GM18511 (cell line): Measurements from ENCODE around the gene ACY1.

Experiments
- ATAC-seq: cut with Tn5 transposase; IDR thresholded peaks from one replicate; pipeline ENCODE4 v1.9.1; 2021; ENCODE audit warnings: mild to moderate bottlenecking, moderate library complexity; ENCODE audit not compliant: unreplicated experiment

Gene ACY1

GRCh38 chr3:51945926-51946705, 37.2 kb upstream of the ACY1 start:
- ATAC-seq: no peak

- no peak for ATAC-seq
Observed at GRCh38 chr3:51946796-51947195, 36.5 kb upstream of the ACY1 start.

GRCh38 chr3:51947215-51947900, 36.0 kb upstream of the ACY1 start:
- no peak for ATAC-seq

- ATAC-seq: no peak
Observed at GRCh38 chr3:51948016-51948580, 35.2 kb upstream of the ACY1 start.

- no peak for ATAC-seq
Observed at GRCh38 chr3:51949121-51949520, 34.2 kb upstream of the ACY1 start.

- no peak for ATAC-seq
Observed at GRCh38 chr3:51950899-51951298, 32.4 kb upstream of the ACY1 start.

- ATAC-seq: no peak
Observed at GRCh38 chr3:51953445-51953844, 29.9 kb upstream of the ACY1 start.

- ATAC-seq: no peak
Observed at GRCh38 chr3:51954105-51954504, 29.2 kb upstream of the ACY1 start.

- no peak for ATAC-seq
Observed at GRCh38 chr3:51954713-51955112, 28.6 kb upstream of the ACY1 start.

GRCh38 chr3:51955175-51955892, 28.0 kb upstream of the ACY1 start, which contains the start of gene GPR62:
Gene GPR62, plus strand, starts transcription at chr3:51955381. Its CDS starts 272 bp downstream, at chr3:51955653.
- ATAC-seq: no peak

GRCh38 chr3:51955893-51956770, 27.2 kb upstream of the ACY1 start:
- peak; percentile 55 for ATAC-seq

- no peak for ATAC-seq
Observed at GRCh38 chr3:51957520-51958205, 25.7 kb upstream of the ACY1 start.

- no peak for ATAC-seq
Observed at GRCh38 chr3:51958603-51959521, 24.5 kb upstream of the ACY1 start.

GRCh38 chr3:51959651-51960050, 23.7 kb upstream of the ACY1 start:
- ATAC-seq: no peak

GRCh38 chr3:51960386-51960785, 22.9 kb upstream of the ACY1 start:
- ATAC-seq: no peak

- ATAC-seq: no peak
Observed at GRCh38 chr3:51961011-51961410, 22.3 kb upstream of the ACY1 start.

GRCh38 chr3:51961602-51962569, 21.4 kb upstream of the ACY1 start:
- ATAC-seq: no peak
